ENCODE results near the gene PLEKHG4B.

DNA sequence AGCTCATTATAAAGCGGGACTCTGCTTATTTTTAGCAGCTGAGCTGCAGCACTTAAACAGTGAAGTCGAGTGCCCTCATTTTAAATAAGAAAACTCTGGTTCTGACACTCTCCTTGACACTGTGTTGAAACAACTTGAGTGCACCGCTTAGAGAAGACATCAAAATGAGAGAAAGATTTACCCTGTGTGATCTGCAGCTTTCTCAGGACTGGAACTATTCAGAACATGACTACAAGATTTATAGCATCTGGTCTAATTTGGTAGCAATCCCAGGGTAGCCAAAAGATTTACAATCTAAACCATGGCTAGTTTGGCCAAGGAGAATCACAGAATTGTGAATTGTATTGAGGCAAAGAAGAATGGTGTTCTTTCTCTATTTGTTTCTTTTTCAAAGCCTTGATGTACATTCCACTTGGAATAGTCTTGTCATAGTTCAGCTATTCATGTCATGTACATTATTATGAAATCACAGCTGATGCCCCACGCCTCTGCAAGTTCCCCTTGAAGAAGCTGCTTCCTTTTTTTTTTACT, 38.7 kb downstream of the PLEKHG4B start:
- TF ChIP-seq POLR2AphosphoS5 (IDR thresholded peaks at IDR 0.05; ENCODE audit: low read depth, low read length) (no peak), TAF1 (IDR thresholded peaks at IDR 0.05; ENCODE audit: borderline replicate concordance, low read depth, low read length) (no peak), POLR2A (IDR thresholded peaks at IDR 0.05; ENCODE audit: low read depth, low read length) (no peak)
